Measurements from ENCODE around the gene HIGD1C. TPM values are rescaled to one million over a fixed set of nuclear protein-coding genes. Genes with fewer than 3 reads are reported as not detected.
"Not testable (repeated sequence)": the region's sequence is repeated elsewhere in the genome, so short reads cannot be mapped to it uniquely, and the experiment has no call there.

HIGD1C gene
- total RNA-seq, 1 experiment from 2014 or later: not detected

DNA sequence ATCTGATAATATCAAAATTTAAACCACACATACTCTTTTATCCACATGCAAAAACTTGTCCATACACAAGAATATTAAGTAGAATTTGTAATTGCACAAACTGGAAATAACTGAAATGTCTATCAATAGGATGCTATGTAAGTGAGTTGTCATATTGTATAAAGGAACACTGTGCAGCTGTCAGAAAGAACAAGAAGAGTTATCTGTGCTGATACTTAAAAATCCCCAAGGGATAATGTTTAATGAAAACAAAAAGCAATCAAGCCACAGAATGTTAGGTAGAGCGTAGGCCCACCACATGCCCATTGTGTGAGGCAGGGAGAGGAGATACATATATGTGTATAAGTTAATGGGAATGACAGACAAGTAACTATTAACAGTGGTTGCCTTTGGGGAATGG, 25.9 kb upstream of the HIGD1C start (continued):
- TF ChIP-seq, protein P1, sequence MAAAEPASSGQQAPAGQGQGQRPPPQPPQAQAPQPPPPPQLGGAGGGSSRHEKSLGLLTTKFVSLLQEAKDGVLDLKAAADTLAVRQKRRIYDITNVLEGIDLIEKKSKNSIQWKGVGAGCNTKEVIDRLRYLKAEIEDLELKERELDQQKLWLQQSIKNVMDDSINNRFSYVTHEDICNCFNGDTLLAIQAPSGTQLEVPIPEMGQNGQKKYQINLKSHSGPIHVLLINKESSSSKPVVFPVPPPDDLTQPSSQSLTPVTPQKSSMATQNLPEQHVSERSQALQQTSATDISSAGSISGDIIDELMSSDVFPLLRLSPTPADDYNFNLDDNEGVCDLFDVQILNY (CRISPR knock-in tag; IDR thresholded peaks at IDR 0.05): no peak
- TF ChIP-seq, protein P2, sequence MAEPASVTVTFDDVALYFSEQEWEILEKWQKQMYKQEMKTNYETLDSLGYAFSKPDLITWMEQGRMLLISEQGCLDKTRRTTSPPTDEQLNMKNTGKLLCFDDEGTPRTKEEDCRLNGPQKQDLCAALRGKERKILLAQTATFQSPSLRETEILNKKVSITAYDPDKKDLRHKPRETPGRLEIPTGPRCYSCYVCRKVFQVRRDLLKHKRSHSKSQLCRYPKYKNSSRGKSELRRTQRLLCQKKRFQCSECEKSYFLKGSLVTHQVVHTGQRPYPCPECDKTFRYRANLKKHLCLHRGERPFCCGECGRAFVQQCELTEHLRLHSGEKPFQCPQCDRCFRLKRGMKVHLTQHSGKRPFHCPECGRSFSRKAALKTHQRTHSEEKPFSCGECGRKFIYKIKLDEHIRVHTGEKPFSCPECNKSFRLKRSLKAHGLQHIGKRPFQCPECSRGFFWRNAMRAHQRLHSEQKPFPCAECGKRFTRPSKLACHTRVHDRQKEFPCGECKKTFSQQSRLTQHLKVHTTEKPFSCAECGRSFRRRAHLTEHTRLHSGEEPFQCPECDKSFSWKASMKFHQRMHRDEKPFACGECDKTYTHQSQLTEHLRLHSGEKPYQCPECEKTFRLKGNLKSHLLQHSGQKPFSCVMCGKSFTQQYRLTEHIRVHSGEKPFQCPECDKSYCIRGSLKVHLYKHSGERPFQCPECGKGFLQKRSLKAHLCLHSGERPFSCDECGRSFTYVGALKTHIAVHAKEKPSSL (CRISPR knock-in tag; conservative IDR thresholded peaks at IDR 0.05): no peak
- TF ChIP-seq, protein P3, sequence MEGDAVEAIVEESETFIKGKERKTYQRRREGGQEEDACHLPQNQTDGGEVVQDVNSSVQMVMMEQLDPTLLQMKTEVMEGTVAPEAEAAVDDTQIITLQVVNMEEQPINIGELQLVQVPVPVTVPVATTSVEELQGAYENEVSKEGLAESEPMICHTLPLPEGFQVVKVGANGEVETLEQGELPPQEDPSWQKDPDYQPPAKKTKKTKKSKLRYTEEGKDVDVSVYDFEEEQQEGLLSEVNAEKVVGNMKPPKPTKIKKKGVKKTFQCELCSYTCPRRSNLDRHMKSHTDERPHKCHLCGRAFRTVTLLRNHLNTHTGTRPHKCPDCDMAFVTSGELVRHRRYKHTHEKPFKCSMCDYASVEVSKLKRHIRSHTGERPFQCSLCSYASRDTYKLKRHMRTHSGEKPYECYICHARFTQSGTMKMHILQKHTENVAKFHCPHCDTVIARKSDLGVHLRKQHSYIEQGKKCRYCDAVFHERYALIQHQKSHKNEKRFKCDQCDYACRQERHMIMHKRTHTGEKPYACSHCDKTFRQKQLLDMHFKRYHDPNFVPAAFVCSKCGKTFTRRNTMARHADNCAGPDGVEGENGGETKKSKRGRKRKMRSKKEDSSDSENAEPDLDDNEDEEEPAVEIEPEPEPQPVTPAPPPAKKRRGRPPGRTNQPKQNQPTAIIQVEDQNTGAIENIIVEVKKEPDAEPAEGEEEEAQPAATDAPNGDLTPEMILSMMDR (IDR thresholded peaks at IDR 0.05): no peak

DNA sequence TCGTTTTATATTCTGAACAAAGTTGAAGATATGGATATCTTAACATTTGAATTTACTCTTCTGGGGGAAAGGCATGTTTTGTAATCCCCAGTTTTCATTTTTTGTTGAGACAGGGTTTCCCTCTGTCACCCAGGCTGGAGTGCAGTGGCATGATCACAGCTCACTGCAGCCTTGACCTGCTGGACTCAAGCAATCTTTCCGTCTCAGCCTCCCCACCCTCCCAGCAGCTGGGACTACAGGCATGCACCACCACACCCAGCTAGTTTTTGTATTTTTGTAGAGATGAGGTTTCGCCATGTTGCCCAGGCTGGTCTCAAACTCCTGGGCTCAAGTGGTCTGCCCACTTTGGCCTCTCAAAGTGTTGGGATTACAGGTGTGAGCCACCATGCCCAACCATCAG, 25.4 kb upstream of the HIGD1C start:
- H3K27me3 Mint-ChIP-seq (ENCODE audit: low read depth); ATAC-seq; H3K27ac Mint-ChIP-seq; CTCF ChIA-PET; DNase-seq (ENCODE audit: low spot score); H3K36me3 Mint-ChIP-seq; H3K9me3 Mint-ChIP-seq: not testable (repeated sequence)
- TF ChIP-seq GABPB1 (CRISPR knock-in tag; IDR thresholded peaks at IDR 0.05): 0 out of 2 replicates have a peak, but pooled peaks have one; percentile 22
- POLR2A ChIA-PET: interaction anchor here (1.1 kb wide), 1 partner anchor 9 kb away, joined by 4 read pairs; no protein-coding TSS in a partner anchor
- Mint-ChIP-seq H3K4me3 (peak overlapping the region; percentile 85), H3K4me1 (peaks cover 73% of the 10 kb centered on the region)

DNA sequence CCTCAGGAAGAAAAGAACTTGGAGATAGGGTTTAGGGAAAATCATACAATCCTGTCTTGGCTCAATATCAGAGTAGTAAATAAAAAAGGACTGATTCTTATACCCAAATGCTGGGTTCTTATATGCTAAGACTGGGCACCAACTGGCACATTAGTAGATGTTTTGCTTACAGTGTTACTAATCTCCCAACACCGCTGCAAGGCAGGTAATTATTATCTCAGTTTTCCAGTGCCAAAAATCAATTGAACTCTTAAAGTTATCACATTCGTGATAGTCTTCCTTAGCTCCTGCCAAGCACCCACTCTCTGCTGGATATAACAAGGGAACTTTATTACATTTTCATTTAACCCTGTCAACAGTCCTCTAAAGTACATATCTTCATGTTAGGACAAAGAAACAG, 25.0 kb upstream of the HIGD1C start:
- ATAC-seq: no peak
- TF ChIP-seq ZNF263 (CRISPR knock-in tag; IDR thresholded peaks at IDR 0.05; ENCODE audit: low read depth) (no peak), IRF2 (CRISPR knock-in tag; IDR thresholded peaks at IDR 0.05; ENCODE audit: borderline replicate concordance, low read depth) (no peak)
- Mint-ChIP-seq H3K27ac (no peak overlapping the region), H3K36me3 (peaks cover 7% of the 10 kb centered on the region; the same call in 1 of the 2 replicates), H3K9me3 (no peaks in the 10 kb centered on the region), H3K4me1 (peaks cover 70% of the 10 kb centered on the region), H3K4me3 (peak overlapping the region; percentile 85), H3K27me3 (ENCODE audit: low read depth) (no peaks in the 10 kb centered on the region)
- CTCF ChIA-PET: no interaction called here
- POLR2A ChIA-PET: interaction anchor here (1.1 kb wide), 1 partner anchor 9 kb away, joined by 4 read pairs; no protein-coding TSS in a partner anchor
- no peak for DNase-seq (ENCODE audit: low spot score)

DNA sequence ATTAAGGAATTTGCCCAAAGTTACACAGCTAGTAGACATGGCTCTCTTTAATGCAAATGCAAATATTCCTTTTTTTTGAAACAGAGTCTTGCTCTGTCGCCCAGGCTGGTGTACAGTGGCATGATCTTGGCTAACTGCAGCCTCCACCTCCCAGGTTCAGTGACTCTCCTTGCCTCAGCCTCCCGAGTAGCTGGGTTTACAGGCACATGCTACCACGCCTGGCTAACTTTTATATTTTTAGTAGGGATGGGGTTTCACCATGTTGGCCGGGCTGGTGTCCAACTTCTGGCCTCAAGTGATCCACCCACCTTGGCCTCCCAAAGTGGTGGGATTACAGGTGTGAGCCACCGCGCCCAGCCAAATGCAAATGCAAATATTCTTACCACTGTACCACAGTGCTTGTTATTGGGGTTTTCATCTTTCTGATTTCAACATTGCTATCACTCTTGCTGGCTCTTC, 24.5 kb upstream of the HIGD1C start:
- TF ChIP-seq NFATC4 (CRISPR knock-in tag; IDR thresholded peaks at IDR 0.05) (no peak), RORB (CRISPR knock-in tag; IDR thresholded peaks at IDR 0.05) (no peak), ESRRA (CRISPR knock-in tag; IDR thresholded peaks at IDR 0.05; ENCODE audit: borderline replicate concordance) (no peak)
- TF ChIP-seq, protein P4, sequence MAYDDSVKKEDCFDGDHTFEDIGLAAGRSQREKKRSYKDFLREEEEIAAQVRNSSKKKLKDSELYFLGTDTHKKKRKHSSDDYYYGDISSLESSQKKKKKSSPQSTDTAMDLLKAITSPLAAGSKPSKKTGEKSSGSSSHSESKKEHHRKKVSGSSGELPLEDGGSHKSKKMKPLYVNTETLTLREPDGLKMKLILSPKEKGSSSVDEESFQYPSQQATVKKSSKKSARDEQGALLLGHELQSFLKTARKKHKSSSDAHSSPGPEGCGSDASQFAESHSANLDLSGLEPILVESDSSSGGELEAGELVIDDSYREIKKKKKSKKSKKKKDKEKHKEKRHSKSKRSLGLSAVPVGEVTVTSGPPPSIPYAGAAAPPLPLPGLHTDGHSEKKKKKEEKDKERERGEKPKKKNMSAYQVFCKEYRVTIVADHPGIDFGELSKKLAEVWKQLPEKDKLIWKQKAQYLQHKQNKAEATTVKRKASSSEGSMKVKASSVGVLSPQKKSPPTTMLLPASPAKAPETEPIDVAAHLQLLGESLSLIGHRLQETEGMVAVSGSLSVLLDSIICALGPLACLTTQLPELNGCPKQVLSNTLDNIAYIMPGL (CRISPR knock-in tag; IDR thresholded peaks at IDR 0.05): no peak
- ChIA-PET CTCF (interaction anchor here (0.6 kb wide), 1 partner anchor 827 kb away, joined by 3 read pairs; no protein-coding TSS in a partner anchor), POLR2A (no interaction called here)
- Mint-ChIP-seq H3K4me3 (peak overlapping the region; percentile 85; the same call in 1 of the 2 replicates), H3K27ac (no peak overlapping the region), H3K27me3 (ENCODE audit: low read depth) (no peaks in the 10 kb centered on the region), H3K36me3 (peaks cover 7% of the 10 kb centered on the region; the same call in 1 of the 2 replicates), H3K9me3 (no peaks in the 10 kb centered on the region), H3K4me1 (peaks cover 68% of the 10 kb centered on the region)
- DNase-seq (ENCODE audit: low spot score): no peak
- ATAC-seq: no peak

Measured in WTC11 (cell line).